Activated CD4-positive, alpha-beta T cell treated with anti-CD3 and anti-CD28 coated beads for 24 hours (primary cell): ENCODE data around the gene IFITM1.
"Not testable (repeated sequence)": the region's sequence is repeated elsewhere in the genome, so short reads cannot be mapped to it uniquely, and the experiment has no call there.

ENCODE experiments used
- DNase-seq, 2 donors: peaks; one replicate each; pipeline ENCODE4 v3.0.0-alpha.2; 2020; ENCODE audit warnings: low read depth in 2 of 2

Gene IFITM1

GRCh38 chr11:344836-345578 lies 31.2 kb downstream of the IFITM1 start:
- no peak for DNase-seq

- DNase-seq = no peak
Observed at GRCh38 chr11:346529-346928, 32.7 kb downstream of the IFITM1 start.

- DNase-seq = not testable (repeated sequence)
Observed at GRCh38 chr11:349270-349954, 35.6 kb downstream of the IFITM1 start.

- DNase-seq = not testable (repeated sequence)
Observed at GRCh38 chr11:350033-350722, 36.3 kb downstream of the IFITM1 start.

- DNase-seq = no peak
Observed at GRCh38 chr11:350723-351255, 36.9 kb downstream of the IFITM1 start.

- no peak for DNase-seq
Observed at GRCh38 chr11:351411-351810, 37.6 kb downstream of the IFITM1 start.

- DNase-seq = no peak
Observed at GRCh38 chr11:352456-353031, 38.7 kb downstream of the IFITM1 start.

- DNase-seq = no peak
Observed at GRCh38 chr11:353179-353873, 39.5 kb downstream of the IFITM1 start.

GRCh38 chr11:355581-356458 lies 42.0 kb downstream of the IFITM1 start:
- DNase-seq = peak; percentile 77 to 84

GRCh38 chr11:356610-357009 lies 42.8 kb downstream of the IFITM1 start:
- no peak for DNase-seq

GRCh38 chr11:357582-357981 lies 43.7 kb downstream of the IFITM1 start:
- no peak for DNase-seq

- DNase-seq = no peak
Observed at GRCh38 chr11:358129-358800, 44.4 kb downstream of the IFITM1 start.

- DNase-seq = no peak
Observed at GRCh38 chr11:359181-359714, 45.4 kb downstream of the IFITM1 start.

- DNase-seq = no peak
Observed at GRCh38 chr11:360326-361280, 46.8 kb downstream of the IFITM1 start.

GRCh38 chr11:362642-363442 lies 49.0 kb downstream of the IFITM1 start:
- DNase-seq = no peak

GRCh38 chr11:363443-363805 lies 49.6 kb downstream of the IFITM1 start:
- not testable (repeated sequence) for DNase-seq

GRCh38 chr11:363948-364761 lies 50.3 kb downstream of the IFITM1 start:
- DNase-seq = peak; percentile 18
